ENCODE measurements around the gene ALB.
"Not testable (repeated sequence)": the region's sequence is repeated elsewhere in the genome, so short reads cannot be mapped to it uniquely, and the experiment has no call there.

- TF ChIP-seq POLR2AphosphoS5, POLR2A (IDR thresholded peaks at IDR 0.05; ENCODE audit: low read depth, low read length): not testable (repeated sequence)
Observed at GRCh38 chr4:73389663-73390062, 14.4 kb upstream of the ALB start.
